ENCODE measurements around the gene TBC1D14. TPM values are rescaled to one million over a fixed set of nuclear protein-coding genes. Genes with fewer than 3 reads are reported as not detected.

Gene TBC1D14
- total and polyA plus RNA-seq, 2 of the 4 experiments (the other 2 are of a cell fraction) = 31.7 to 40.7 TPM

DNA sequence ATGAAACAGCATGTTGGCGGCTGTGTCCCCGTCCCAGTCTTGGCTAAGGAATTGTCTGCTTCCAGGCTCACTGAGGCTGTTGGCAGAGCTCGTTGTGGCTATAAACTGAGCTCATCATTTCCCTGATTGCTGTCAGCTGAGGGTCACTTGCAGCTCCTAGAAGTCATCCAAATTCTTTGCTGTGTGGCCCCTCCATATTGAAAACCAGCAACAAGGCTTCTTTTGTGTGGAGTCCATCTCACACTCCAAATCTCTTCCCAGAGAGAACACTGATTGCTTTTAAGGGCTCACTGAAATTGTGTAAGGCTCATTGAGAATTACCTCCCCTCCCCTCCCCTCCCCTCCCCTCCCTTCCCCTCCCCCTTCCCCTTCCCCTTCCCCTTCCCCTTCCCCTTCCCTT, 23.3 kb downstream of the TBC1D14 start:
- peaks cover 47 to 54% of the 10 kb centered on the region in 2 experiments for H3K79me1 ChIP-seq (ENCODE audit: low read depth in 1 of 2, low read length in 2 of 2)
- H2BK15ac ChIP-seq (ENCODE audit: low read depth, low read length) = no peak overlapping the region
- no peak overlapping the region for H4K91ac ChIP-seq (ENCODE audit: insufficient read depth, low read depth, low read length)
- no peak overlapping the region for H2BK5ac ChIP-seq (ENCODE audit: low read depth, low read length, poor library complexity, severe bottlenecking)
- H3K9ac ChIP-seq (ENCODE audit: low read depth, low read length) = no peak overlapping the region
- no peak overlapping the region for H3K4ac ChIP-seq (ENCODE audit: low read depth, low read length)
- H3K27ac ChIP-seq (ENCODE audit: insufficient read depth, low read length) = no peak overlapping the region
- H3K4me3 ChIP-seq (ENCODE audit: insufficient read depth, low read depth, low read length) = no peak overlapping the region
- 76% methylated on average over 3 of the region's 3 CpGs; no CpG with 5 or more reads in 1 of the 2 experiments for WGBS, 2 experiments (ENCODE audit: extremely low coverage in 2 of 2, insufficient read length in 1 of 2)
- dilution Hi-C loops (cut with HindIII; ENCODE audit: low sequenced_read_pairs, unreplicated experiment) (no loop called here), in situ Hi-C loops (cut with MboI; ENCODE audit: low sequenced_read_pairs) (no loop called here), intact Hi-C loops (cut with micrococcal nuclease) (no loop called here)
- H3K36me3 ChIP-seq (ENCODE audit: control insufficient read depth, insufficient read depth, low read length) = no peaks in the 10 kb centered on the region; the same call in 1 of the 2 replicates
- peaks cover 12% of the 10 kb centered on the region for H4K20me1 ChIP-seq (ENCODE audit: insufficient read depth, low read length)
- ChIA-PET CTCF (no interaction called here), POLR2A (ENCODE audit: unreplicated experiment) (no interaction called here)
- H2AK9ac ChIP-seq (replicated peaks; ENCODE audit: low read depth, low read length, poor library complexity) = no peak overlapping the region
- H3K9me3 ChIP-seq (ENCODE audit: control insufficient read depth, insufficient read depth, low read length) = no peaks in the 10 kb centered on the region
- H2BK20ac ChIP-seq (ENCODE audit: low read depth, low read length) = no peak overlapping the region
- no peaks in the 10 kb centered on the region for H3K27me3 ChIP-seq (ENCODE audit: control insufficient read depth, insufficient read depth, low read length)
- ATAC-seq (ENCODE audit: low read depth) (no peak), DNase-seq (no peak)
- no peak overlapping the region for H3K18ac ChIP-seq (ENCODE audit: low read depth, low read length)
- peaks cover 9% of the 10 kb centered on the region for H3K4me1 ChIP-seq (ENCODE audit: control insufficient read depth, insufficient read depth, low read length)
- no peak overlapping the region for H4K8ac ChIP-seq (ENCODE audit: low read depth in 2 of 2, low read length in 2 of 2)
- H3K14ac ChIP-seq (replicated peaks; ENCODE audit: low read depth, low read length) = no peak overlapping the region
- no peak overlapping the region for H2AK5ac ChIP-seq (ENCODE audit: low read depth, low read length)
- no peak overlapping the region for H3K23ac ChIP-seq (ENCODE audit: low read depth, low read length)
- TF ChIP-seq MAZ (IDR thresholded peaks at IDR 0.05; ENCODE audit: borderline replicate concordance, low read depth, low read length) (no peak), CHD1 (IDR thresholded peaks at IDR 0.05; ENCODE audit: low read depth, low read length) (no peak), SMC3 (IDR thresholded peaks at IDR 0.05; ENCODE audit: low read depth, low read length) (no peak), RAD21 (IDR thresholded peaks at IDR 0.05; ENCODE audit: low read length) (no peak), MXI1 (IDR thresholded peaks at IDR 0.05; ENCODE audit: borderline replicate concordance, low read depth, low read length) (no peak), RFX5 (IDR thresholded peaks at IDR 0.05; ENCODE audit: low read depth, low read length) (no peak), POLR2A (IDR thresholded peaks at IDR 0.05; ENCODE audit: low read depth, low read length) (no peak), RCOR1 (IDR thresholded peaks at IDR 0.05; ENCODE audit: insufficient replicate concordance, low read length) (no peak), FOS (IDR thresholded peaks at IDR 0.05; ENCODE audit: low read depth, low read length) (no peak), BHLHE40 (IDR thresholded peaks at IDR 0.05; ENCODE audit: low read depth, low read length) (no peak), CEBPB (IDR thresholded peaks at IDR 0.05; ENCODE audit: low read depth, low read length) (no peak), MAFK (IDR thresholded peaks at IDR 0.05; ENCODE audit: low read depth, low read length) (no peak), NFE2L2 (IDR thresholded peaks at IDR 0.05; ENCODE audit: low read depth, low read length) (no peak)
- TF ChIP-seq, protein P1, sequence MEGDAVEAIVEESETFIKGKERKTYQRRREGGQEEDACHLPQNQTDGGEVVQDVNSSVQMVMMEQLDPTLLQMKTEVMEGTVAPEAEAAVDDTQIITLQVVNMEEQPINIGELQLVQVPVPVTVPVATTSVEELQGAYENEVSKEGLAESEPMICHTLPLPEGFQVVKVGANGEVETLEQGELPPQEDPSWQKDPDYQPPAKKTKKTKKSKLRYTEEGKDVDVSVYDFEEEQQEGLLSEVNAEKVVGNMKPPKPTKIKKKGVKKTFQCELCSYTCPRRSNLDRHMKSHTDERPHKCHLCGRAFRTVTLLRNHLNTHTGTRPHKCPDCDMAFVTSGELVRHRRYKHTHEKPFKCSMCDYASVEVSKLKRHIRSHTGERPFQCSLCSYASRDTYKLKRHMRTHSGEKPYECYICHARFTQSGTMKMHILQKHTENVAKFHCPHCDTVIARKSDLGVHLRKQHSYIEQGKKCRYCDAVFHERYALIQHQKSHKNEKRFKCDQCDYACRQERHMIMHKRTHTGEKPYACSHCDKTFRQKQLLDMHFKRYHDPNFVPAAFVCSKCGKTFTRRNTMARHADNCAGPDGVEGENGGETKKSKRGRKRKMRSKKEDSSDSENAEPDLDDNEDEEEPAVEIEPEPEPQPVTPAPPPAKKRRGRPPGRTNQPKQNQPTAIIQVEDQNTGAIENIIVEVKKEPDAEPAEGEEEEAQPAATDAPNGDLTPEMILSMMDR (conservative IDR thresholded peaks at IDR 0.05; ENCODE audit: low read depth, low read length) = no peak
- TF ChIP-seq, protein P2, sequence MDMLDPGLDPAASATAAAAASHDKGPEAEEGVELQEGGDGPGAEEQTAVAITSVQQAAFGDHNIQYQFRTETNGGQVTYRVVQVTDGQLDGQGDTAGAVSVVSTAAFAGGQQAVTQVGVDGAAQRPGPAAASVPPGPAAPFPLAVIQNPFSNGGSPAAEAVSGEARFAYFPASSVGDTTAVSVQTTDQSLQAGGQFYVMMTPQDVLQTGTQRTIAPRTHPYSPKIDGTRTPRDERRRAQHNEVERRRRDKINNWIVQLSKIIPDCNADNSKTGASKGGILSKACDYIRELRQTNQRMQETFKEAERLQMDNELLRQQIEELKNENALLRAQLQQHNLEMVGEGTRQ (IDR thresholded peaks at IDR 0.05; ENCODE audit: low read depth, low read length) = no peak
- TF ChIP-seq, protein P3, sequence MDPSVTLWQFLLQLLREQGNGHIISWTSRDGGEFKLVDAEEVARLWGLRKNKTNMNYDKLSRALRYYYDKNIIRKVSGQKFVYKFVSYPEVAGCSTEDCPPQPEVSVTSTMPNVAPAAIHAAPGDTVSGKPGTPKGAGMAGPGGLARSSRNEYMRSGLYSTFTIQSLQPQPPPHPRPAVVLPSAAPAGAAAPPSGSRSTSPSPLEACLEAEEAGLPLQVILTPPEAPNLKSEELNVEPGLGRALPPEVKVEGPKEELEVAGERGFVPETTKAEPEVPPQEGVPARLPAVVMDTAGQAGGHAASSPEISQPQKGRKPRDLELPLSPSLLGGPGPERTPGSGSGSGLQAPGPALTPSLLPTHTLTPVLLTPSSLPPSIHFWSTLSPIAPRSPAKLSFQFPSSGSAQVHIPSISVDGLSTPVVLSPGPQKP (IDR thresholded peaks at IDR 0.05; ENCODE audit: borderline replicate concordance, low read depth, low read length) = no peak
- H3K4me2 ChIP-seq (ENCODE audit: low read depth, low read length) = no peak overlapping the region
- no peak overlapping the region for H4K5ac ChIP-seq (ENCODE audit: low read depth, low read length)
- peak overlapping the region; percentile 17 for H2AFZ ChIP-seq (replicated peaks; ENCODE audit: low read length, poor library complexity)
- BruUV-seq (replicated peaks) = no TSS peak
- H3K56ac ChIP-seq (ENCODE audit: extremely low read depth, insufficient read depth, low read length) = no peak overlapping the region
- peaks cover 7% of the 10 kb centered on the region; the same call in 1 of the 2 replicates for H3K9me1 ChIP-seq (ENCODE audit: insufficient read depth, low read length)
- no peak overlapping the region for H2BK120ac ChIP-seq (ENCODE audit: low read depth, low read length)
